Neural crest cell (in vitro differentiated cells): ENCODE results near the gene NLRP8. TPM values are rescaled to one million over a fixed set of nuclear protein-coding genes. Genes with fewer than 3 reads are reported as not detected.

Experiments used
- DNase-seq: peaks from one replicate; pipeline ENCODE4 v3.0.0; 2021; ENCODE audit warnings: low read depth, mixed read lengths, low spot score
- H3K27ac Mint-ChIP-seq: one replicate; pipeline ENCODE4 v1.8.0; 2021; ENCODE audit warnings: mild to moderate bottlenecking, mixed read lengths; ENCODE audit not compliant: unreplicated experiment
- H3K27me3 Mint-ChIP-seq: 2 replicates; pipeline ENCODE4 v1.8.0; 2021; ENCODE audit warnings: low read depth, mild to moderate bottlenecking, mixed read lengths
- H3K36me3 Mint-ChIP-seq: 2 replicates; pipeline ENCODE4 v1.8.0; 2021; ENCODE audit warnings: low read depth, mild to moderate bottlenecking, mixed read lengths
- H3K4me1 Mint-ChIP-seq: 2 replicates; pipeline ENCODE4 v1.8.0; 2021; ENCODE audit warnings: mixed read lengths
- H3K4me3 Mint-ChIP-seq: one replicate; pipeline ENCODE4 v1.8.0; 2021; ENCODE audit warnings: mild to moderate bottlenecking, mixed read lengths
- H3K9me3 Mint-ChIP-seq: 2 replicates; pipeline ENCODE4 v1.8.0; 2021; ENCODE audit warnings: mixed read lengths
- long read RNA-seq: library from polyadenylated mRNA; unstranded; transcript quantifications from one replicate; pipeline ENCODE4 v2.0.0, GENCODE V29; 2020
- total RNA-seq: library from RNA; stranded (reverse); gene quantifications from 2 replicates; pipeline ENCODE4 v1.2.1, GENCODE V29; 2021
- TF ChIP-seq, protein P1 (sequence below): fragments of 200-600 bp; sonication (generic); conservative IDR thresholded peaks from 2 replicates; pipeline ENCODE4 v1.5.0; 2021; ENCODE audit warnings: antibody characterized with exemption, mild to moderate bottlenecking

NLRP8 gene
- total RNA-seq: not detected in 2 replicates
- long read RNA-seq: 0 reads

DNA sequence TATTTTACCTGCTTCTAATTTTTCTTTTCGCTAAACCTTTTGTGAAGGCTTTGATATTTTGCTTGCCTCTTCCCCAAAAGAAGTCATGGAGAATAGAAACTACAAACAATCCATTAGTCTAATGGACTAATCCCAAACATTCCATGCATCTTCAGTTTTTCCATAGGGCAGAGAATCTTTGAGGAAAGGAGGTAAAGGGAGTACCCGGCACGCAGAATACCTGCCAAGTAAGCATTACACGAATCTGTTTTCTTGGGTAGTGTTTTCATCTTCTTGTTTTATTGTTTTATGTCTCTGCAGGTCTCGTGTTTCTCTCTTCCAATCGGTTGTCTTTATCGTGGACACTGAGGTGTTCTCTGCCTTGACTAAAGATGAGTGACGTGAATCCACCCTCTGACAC lies at the start of gene NLRP8:
Gene NLRP8, plus strand, starts transcription at position 301 of the 400 bp plus-strand sequence.
- TF ChIP-seq, protein P1, sequence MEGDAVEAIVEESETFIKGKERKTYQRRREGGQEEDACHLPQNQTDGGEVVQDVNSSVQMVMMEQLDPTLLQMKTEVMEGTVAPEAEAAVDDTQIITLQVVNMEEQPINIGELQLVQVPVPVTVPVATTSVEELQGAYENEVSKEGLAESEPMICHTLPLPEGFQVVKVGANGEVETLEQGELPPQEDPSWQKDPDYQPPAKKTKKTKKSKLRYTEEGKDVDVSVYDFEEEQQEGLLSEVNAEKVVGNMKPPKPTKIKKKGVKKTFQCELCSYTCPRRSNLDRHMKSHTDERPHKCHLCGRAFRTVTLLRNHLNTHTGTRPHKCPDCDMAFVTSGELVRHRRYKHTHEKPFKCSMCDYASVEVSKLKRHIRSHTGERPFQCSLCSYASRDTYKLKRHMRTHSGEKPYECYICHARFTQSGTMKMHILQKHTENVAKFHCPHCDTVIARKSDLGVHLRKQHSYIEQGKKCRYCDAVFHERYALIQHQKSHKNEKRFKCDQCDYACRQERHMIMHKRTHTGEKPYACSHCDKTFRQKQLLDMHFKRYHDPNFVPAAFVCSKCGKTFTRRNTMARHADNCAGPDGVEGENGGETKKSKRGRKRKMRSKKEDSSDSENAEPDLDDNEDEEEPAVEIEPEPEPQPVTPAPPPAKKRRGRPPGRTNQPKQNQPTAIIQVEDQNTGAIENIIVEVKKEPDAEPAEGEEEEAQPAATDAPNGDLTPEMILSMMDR: no peak
- no peaks in the 10 kb centered on the region for H3K27me3 Mint-ChIP-seq
- H3K27ac Mint-ChIP-seq: no peak within 1 kb of the TSS
- H3K36me3 Mint-ChIP-seq: peaks cover 10% of the 10 kb centered on the region
- no peaks in the 10 kb centered on the region for H3K4me1 Mint-ChIP-seq
- peaks cover 15% of the 10 kb centered on the region for H3K9me3 Mint-ChIP-seq
- H3K4me3 Mint-ChIP-seq: no peak within 1 kb of the TSS
- no peak for DNase-seq

DNA sequence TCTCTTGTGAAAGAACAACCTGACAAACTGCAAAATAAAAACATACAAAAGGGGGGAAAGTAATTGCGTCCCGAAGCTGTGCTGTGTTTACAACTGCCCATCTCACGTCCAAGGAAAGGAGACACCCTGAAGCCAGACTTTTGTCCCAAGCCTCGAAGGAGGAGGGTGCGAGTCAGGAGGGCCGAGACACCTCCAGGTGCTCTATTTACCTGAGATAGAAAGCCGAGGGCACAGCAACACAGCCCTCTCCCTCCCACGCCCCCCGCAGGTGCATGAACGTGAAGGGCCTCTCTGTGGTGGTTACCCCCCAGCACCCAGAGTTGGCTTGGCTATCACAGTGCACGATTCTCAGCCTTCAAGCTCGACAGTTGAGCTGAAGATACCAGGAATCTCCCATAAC lies 48.7 kb upstream of the NLRP8 start:
- no peaks in the 10 kb centered on the region for H3K4me1 Mint-ChIP-seq
- TF ChIP-seq, protein P1: no peak
- DNase-seq: no peak
- H3K27me3 Mint-ChIP-seq: no peaks in the 10 kb centered on the region
- H3K36me3 Mint-ChIP-seq: peaks cover 13% of the 10 kb centered on the region
- no peak overlapping the region for H3K4me3 Mint-ChIP-seq
- H3K9me3 Mint-ChIP-seq: peaks cover 29% of the 10 kb centered on the region
- H3K27ac Mint-ChIP-seq: no peak overlapping the region

DNA sequence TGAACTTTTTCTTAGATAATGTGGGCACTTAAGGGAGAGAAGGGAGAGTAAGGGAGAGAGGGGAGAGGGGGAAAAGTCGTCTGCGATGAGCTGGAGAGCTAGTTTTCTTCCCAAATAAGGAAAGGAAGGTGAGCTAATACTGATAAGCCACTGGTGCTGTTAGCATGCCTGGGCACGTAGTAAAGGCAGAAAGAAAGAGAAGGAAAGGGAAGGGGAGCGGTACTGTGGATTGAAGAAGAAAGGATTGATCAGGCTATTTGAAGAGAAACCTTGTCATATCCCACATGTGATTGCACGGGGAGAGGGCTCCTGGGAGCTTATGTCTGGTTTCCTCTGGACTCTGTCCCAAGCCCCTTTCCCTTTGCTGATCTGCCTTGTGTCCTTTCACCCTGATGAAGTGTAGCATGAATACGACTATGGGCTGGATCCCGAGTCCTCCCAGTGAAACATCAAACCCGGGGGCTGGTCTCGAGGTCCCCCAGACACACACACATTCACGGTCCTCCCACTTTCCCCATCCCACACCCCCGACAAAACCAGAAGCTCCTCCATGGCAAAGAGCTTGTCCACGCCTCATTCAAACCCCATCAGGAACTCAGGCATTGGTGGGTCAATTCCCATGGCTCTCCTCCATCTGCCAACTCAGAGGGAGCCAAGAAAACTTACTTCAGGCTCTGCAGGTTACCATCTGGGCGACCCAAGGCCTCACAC lies 46.1 kb upstream of the NLRP8 start:
- Mint-ChIP-seq H3K4me1 (no peaks in the 10 kb centered on the region), H3K27ac (no peak overlapping the region), H3K27me3 (no peaks in the 10 kb centered on the region), H3K4me3 (no peak overlapping the region), H3K36me3 (peaks cover 14% of the 10 kb centered on the region), H3K9me3 (peaks cover 26% of the 10 kb centered on the region)
- TF ChIP-seq, protein P1: no peak
- DNase-seq: no peak

DNA sequence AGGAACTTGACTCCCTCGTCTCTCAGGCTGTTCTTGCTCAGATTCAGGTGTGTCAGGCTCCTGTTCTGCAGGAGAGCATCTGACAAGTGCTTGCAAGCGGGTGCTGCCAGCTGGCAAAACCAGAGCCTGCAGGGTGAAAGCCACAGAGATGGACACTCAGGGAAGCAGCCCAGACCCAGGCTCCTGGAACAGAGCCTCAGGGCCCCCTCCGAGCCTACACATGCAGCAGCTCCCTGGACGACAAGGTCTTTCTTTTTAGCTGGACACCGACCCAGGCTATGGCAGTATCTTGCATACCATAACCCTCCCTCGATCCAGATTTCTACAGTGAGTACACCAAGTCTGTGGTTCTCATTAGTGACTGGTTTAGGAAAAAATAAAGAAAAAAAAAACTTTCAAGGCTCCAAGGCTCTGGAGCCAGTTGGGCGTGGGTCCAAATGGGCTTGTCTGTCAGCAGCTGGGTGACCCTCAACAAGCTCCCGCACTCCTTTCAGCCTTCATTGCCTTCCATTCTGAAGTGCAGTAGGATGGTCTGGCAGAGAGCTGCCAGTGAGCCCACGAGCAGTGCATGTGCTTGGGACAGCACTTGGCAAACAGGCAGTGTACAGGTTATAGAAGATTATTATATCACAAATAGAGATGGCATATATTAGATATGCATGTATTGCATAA lies 45.4 kb upstream of the NLRP8 start:
- no peak overlapping the region for H3K27ac Mint-ChIP-seq
- no peak overlapping the region for H3K4me3 Mint-ChIP-seq
- H3K36me3 Mint-ChIP-seq: peaks cover 11% of the 10 kb centered on the region
- no peaks in the 10 kb centered on the region for H3K27me3 Mint-ChIP-seq
- DNase-seq: no peak
- no peaks in the 10 kb centered on the region for H3K4me1 Mint-ChIP-seq
- TF ChIP-seq, protein P1: no peak
- peaks cover 21% of the 10 kb centered on the region for H3K9me3 Mint-ChIP-seq

DNA sequence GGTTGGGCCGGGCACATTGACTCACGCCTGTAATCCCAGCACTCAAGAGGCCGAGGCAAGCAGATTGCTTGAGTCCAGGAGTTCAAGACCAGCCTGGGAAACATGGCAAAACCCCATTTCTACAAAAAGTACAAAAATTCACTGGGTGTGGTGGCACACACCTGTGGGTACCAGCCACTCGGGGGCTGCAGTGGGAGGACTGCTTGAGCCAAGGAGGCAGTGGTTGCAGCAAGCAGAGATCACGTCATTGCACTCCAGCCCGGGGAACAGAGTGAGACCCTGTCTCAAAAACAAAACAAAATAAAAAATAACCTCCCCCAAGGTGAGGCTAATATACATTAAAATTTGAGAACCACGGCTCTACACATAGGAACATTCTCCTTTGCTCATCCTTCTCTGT lies 40.3 kb upstream of the NLRP8 start:
- Mint-ChIP-seq H3K27me3 (no peaks in the 10 kb centered on the region), H3K36me3 (peaks cover 8% of the 10 kb centered on the region), H3K27ac (no peak overlapping the region), H3K9me3 (peaks cover 29% of the 10 kb centered on the region), H3K4me3 (no peak overlapping the region), H3K4me1 (no peaks in the 10 kb centered on the region)
- TF ChIP-seq, protein P1: no peak
- no peak for DNase-seq
